ENCODE results near the gene PRKG1. TPM values are rescaled to one million over a fixed set of nuclear protein-coding genes. Genes with fewer than 3 reads are reported as not detected.

The PRKG1 gene
- total and polyA plus RNA-seq, 2 of the 8 experiments (the other 6 are each of a cell fraction or from before 2014, with no cell fraction given), result 4.2 to 15.2 TPM

- FAIRE-seq, result no peak
- H3K18ac ChIP-seq (ENCODE audit: extremely low read depth, low read length), result no peak overlapping the region
- peaks cover 0 to 3% (median 0%) of the 10 kb centered on the region in 4 experiments; a peak in 1 of 7 replicates for H3K4me1 ChIP-seq (replicated peaks in 1 of 4; ENCODE audit: control insufficient read depth in 3 of 4, insufficient read depth in 4 of 4, low read length in 3 of 4)
- H3K27ac ChIP-seq (ENCODE audit: low read depth, low read length), result no peak overlapping the region
- H2BK120ac ChIP-seq (replicated peaks; ENCODE audit: low read depth, low read length), result no peak overlapping the region
- no peak overlapping the region for H2BK20ac ChIP-seq (ENCODE audit: low read length)
- no peak overlapping the region for H2AK5ac ChIP-seq (ENCODE audit: low read depth, low read length)
- H3K4ac ChIP-seq (replicated peaks; ENCODE audit: insufficient read length, low read depth, low read length), result no peak overlapping the region
- no peaks in the 10 kb centered on the region for H3K36me3 ChIP-seq (ENCODE audit: control insufficient read depth in 2 of 4, insufficient read depth in 4 of 4, low read length in 3 of 4)
- H3K4me3 ChIP-seq (ENCODE audit: extremely low read depth in 1 of 4, insufficient read depth in 2 of 4, low read depth in 3 of 4, low read length in 4 of 4), result no peak overlapping the region
- H4K5ac ChIP-seq (ENCODE audit: insufficient read length, low read depth, low read length), result no peak overlapping the region
- no peak overlapping the region for H4K8ac ChIP-seq (ENCODE audit: extremely low read depth, insufficient read depth, low read length)
- peaks cover 0 to 1% (median 0%) of the 10 kb centered on the region in 4 experiments; a peak in 1 of 7 replicates for H3K27me3 ChIP-seq (replicated peaks in 1 of 4; ENCODE audit: control insufficient read depth in 3 of 4, extremely low read depth in 1 of 4, insufficient read depth in 3 of 4, low read length in 3 of 4)
- H2BK15ac ChIP-seq (ENCODE audit: low read length), result no peak overlapping the region
- no peak overlapping the region for H3K56ac ChIP-seq (replicated peaks; ENCODE audit: insufficient read length, low read depth, low read length)
- POLR2A ChIA-PET (ENCODE audit: partially characterized antibody), result no interaction called here
- no peak overlapping the region for H2BK5ac ChIP-seq (ENCODE audit: low read depth, low read length)
- H3K79me2 ChIP-seq (ENCODE audit: control insufficient read depth in 1 of 2, insufficient read depth in 2 of 2, low read length in 2 of 2), result no peaks in the 10 kb centered on the region
- H3K14ac ChIP-seq (ENCODE audit: insufficient read length), result no peak overlapping the region
- CTCF ChIA-PET (ENCODE audit: partially characterized antibody), result interaction anchor here (0.6 to 2.2 kb wide), 2 partner anchors 14 to 123 kb away, joined by 3 to 9 read pairs; no protein-coding TSS in a partner anchor
- no peaks in the 10 kb centered on the region for H3K23me2 ChIP-seq (ENCODE audit: low read depth, low read length)
- no peak overlapping the region for H2AFZ ChIP-seq (ENCODE audit: low read length)
- WGBS, 2 experiments (ENCODE audit: extremely low coverage in 1 of 2, insufficient coverage in 1 of 2, insufficient read length in 1 of 2, insufficient replicate concordance in 2 of 2, low coverage in 1 of 2, low lambda C conversion rate in 2 of 2, missing lambda C conversion rate in 1 of 2), result 79% methylated on average over 3 of the region's 3 CpGs; no CpG with 5 or more reads in 1 of the 2 experiments
- H4K91ac ChIP-seq (replicated peaks; ENCODE audit: insufficient read length, low read length), result no peak overlapping the region
- H3K9ac ChIP-seq (replicated peaks in 1 of 4; ENCODE audit: extremely low read depth in 1 of 4, low read depth in 3 of 4, low read length in 3 of 4), result no peak overlapping the region
- no peaks in the 10 kb centered on the region for H3K79me1 ChIP-seq (ENCODE audit: low read depth, low read length)
- no peak overlapping the region for H3K23ac ChIP-seq (ENCODE audit: insufficient read length)
- H2BK12ac ChIP-seq (ENCODE audit: low read depth, low read length), result no peak overlapping the region
- H4K20me1 ChIP-seq (replicated peaks in 1 of 2; ENCODE audit: control insufficient read depth in 1 of 2, insufficient read depth in 2 of 2, low read length in 2 of 2), result no peaks in the 10 kb centered on the region
- no peak overlapping the region for H3K4me2 ChIP-seq (ENCODE audit: insufficient read depth in 1 of 2, low read depth in 2 of 2, low read length in 2 of 2)
- no peak for DNase-seq (ENCODE audit: low read depth in 1 of 2, low spot score in 2 of 2)
- TF ChIP-seq SP1 (IDR thresholded peaks at IDR 0.05; ENCODE audit: low read depth, low read length) (no peak), RXRA (IDR thresholded peaks at IDR 0.05; ENCODE audit: insufficient read depth, low read depth, low read length) (no peak), SIRT6 (IDR thresholded peaks at IDR 0.05; ENCODE audit: low read length) (no peak), SIN3A (conservative IDR thresholded peaks at IDR 0.05 in 1 of 2, IDR thresholded peaks at IDR 0.05 in 1 of 2; ENCODE audit: low read depth in 1 of 2, low read length in 2 of 2) (no peak), BCL11A (IDR thresholded peaks at IDR 0.05; ENCODE audit: low read depth in 2 of 2, low read length in 2 of 2) (no peak), BRCA1 (IDR thresholded peaks at IDR 0.05; ENCODE audit: low read depth, low read length) (no peak), FOSL1 (IDR thresholded peaks at IDR 0.05; ENCODE audit: insufficient read depth, low read depth, low read length) (no peak), SP4 (IDR thresholded peaks at IDR 0.05; ENCODE audit: low read length) (no peak), POLR2A (IDR thresholded peaks at IDR 0.05; ENCODE audit: control extremely low read depth in 1 of 2, low read depth in 2 of 2, low read length in 2 of 2) (no peak), PHF8 (conservative IDR thresholded peaks at IDR 0.05; ENCODE audit: low read depth, low read length) (no peak), EP300 (IDR thresholded peaks at IDR 0.05; ENCODE audit: borderline replicate concordance in 1 of 2, low read depth in 2 of 2, low read length in 2 of 2) (no peak), SRF (IDR thresholded peaks at IDR 0.05; ENCODE audit: low read depth, low read length) (no peak), KDM5A (IDR thresholded peaks at IDR 0.05; ENCODE audit: low read length) (no peak)
- TF ChIP-seq, protein P1, sequence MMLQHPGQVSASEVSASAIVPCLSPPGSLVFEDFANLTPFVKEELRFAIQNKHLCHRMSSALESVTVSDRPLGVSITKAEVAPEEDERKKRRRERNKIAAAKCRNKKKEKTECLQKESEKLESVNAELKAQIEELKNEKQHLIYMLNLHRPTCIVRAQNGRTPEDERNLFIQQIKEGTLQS (IDR thresholded peaks at IDR 0.05; ENCODE audit: insufficient read depth, low read depth, low read length), result no peak
- H3K9me3 ChIP-seq (ENCODE audit: insufficient read depth in 2 of 2, low read depth in 1 of 2, low read length in 1 of 2), result no peaks in the 10 kb centered on the region
These were observed 725.8 kb downstream of the PRKG1 start for GRCh38 chr10:51800121-51800520.

Data from H1 (cell line).